ENCODE measurements around the gene ADGRV1. TPM values are rescaled to one million over a fixed set of nuclear protein-coding genes. Genes with fewer than 3 reads are reported as not detected.

The ADGRV1 gene
- total RNA-seq, 1 experiment from 2014 or later, result 1.8 TPM

- in situ Hi-C loops (cut with HindIII; ENCODE audit: low pct_unique_long_range_greater_than_20kb, low sequenced_read_pairs), result no loop called here
- DNase-seq (ENCODE audit: low read depth), result no peak
Observed at GRCh38 chr5:91069364-91069763, 510.8 kb downstream of the ADGRV1 start.

GRCh38 chr5:91070761-91071550 lies 512.4 kb downstream of the ADGRV1 start:
- no peak for DNase-seq (ENCODE audit: low read depth)
- in situ Hi-C loops (cut with HindIII; ENCODE audit: low pct_unique_long_range_greater_than_20kb, low sequenced_read_pairs), result no loop called here

DNA sequence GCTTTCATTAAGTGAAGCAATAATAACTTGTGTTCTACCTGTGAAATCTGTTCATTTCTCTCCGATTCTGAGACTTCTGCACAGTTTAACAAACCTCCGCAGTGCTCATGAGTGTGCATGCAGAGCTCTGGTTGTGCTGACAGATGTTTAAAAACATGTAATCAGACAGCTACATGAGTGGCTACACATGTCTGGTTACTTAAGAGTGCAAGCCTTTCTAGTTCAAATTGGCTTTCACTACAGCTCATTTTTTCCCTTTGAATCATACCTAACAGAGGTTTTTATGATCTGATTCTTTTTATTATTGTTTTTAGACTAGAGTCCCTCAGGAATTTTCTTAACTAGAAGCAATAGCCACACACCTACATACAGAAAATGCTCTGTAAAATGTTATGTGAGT lies 514.3 kb downstream of the ADGRV1 start:
- DNase-seq (ENCODE audit: low read depth), result no peak
- in situ Hi-C loops (cut with HindIII; ENCODE audit: low pct_unique_long_range_greater_than_20kb, low sequenced_read_pairs), result no loop called here

GRCh38 chr5:91074615-91075014 lies 516.0 kb downstream of the ADGRV1 start:
- DNase-seq (ENCODE audit: low read depth), result peak; percentile 90
- in situ Hi-C loops (cut with HindIII; ENCODE audit: low pct_unique_long_range_greater_than_20kb, low sequenced_read_pairs), result no loop called here

DNA sequence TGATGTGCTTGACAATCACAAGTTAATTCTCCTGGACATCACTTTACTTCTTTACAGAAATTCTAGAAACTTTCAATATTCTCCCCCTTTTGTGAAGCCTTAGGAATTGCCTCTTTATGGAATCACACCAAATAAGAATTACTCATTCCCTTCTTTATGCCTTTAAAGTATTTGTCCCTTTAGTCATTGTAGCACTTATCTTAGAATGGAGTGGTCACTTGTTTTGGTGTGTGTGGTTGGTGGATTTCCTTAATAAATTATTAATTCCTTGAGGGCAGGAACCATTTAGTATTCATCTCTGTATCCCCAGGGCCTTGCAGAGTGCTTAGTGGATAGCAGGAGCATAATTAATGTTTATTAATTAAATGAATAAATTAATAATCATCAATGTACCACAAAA lies 517.5 kb downstream of the ADGRV1 start:
- DNase-seq (ENCODE audit: low read depth), result peak; percentile 66
- in situ Hi-C loops (cut with HindIII; ENCODE audit: low pct_unique_long_range_greater_than_20kb, low sequenced_read_pairs), result no loop called here

DNA sequence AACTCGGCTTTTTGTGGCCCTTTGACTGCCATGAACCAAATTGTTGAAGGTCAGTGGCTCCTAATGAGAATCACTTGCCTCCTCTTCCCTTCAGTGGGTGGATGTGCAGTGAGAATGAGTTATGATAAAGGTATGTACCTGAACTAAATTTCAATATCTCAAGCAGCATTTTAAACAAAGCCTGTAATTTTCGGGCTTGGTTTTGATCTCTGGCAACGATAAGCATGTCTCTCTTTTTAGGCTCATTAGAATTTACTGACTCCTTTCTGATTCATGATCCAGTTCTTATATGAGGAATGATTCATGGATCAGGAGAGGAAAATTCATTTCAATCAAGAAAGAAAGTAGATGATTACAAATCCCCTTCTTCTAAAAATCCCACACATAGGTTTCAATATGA lies 519.0 kb downstream of the ADGRV1 start:
- in situ Hi-C loops (cut with HindIII; ENCODE audit: low pct_unique_long_range_greater_than_20kb, low sequenced_read_pairs), result no loop called here
- no peak for DNase-seq (ENCODE audit: low read depth)

DNA sequence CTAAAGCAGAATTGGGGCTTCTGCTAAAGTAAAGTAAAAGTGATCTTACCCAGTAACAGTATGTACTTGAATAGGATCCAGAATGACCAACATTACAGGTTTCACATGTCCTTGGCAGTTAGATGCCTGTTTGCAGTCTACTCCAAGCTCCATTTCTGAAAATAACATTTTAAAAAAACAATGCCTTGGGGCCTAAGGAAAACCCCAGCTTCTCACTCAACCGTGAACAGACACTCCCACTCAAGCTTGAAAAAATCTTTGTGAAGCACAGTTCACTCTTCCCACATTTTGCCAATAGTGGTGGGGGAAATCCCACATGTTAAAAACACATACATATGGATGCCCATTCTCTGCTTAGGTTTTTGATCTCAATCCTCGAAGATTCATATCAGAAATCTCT lies 520.4 kb downstream of the ADGRV1 start:
- DNase-seq (ENCODE audit: low read depth), result peak; percentile 74
- in situ Hi-C loops (cut with HindIII; ENCODE audit: low pct_unique_long_range_greater_than_20kb, low sequenced_read_pairs), result no loop called here

DNA sequence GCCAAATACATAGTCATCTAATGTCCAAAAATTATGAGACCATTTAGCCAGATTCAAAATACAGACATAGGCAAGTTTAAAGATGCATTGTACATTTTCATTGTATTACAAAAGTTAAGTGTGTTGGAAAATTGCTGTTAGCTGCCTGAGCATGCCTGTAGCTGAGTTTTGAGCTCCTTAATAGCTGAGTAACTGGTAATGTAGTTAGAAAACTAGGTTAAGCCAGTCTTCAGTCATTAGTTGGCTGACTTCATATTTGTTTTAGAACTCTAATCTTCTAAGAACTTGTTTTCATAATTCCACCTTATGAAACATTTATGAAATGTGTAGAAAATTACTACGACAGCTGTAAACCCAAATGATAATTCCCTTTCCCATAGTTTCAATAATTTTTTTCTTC lies 531.2 kb downstream of the ADGRV1 start:
- in situ Hi-C loops (cut with HindIII; ENCODE audit: low pct_unique_long_range_greater_than_20kb, low sequenced_read_pairs), result loop anchor here (10.0 kb wide), 1 partner anchor 175 kb away; no protein-coding TSS in a partner anchor

DNA sequence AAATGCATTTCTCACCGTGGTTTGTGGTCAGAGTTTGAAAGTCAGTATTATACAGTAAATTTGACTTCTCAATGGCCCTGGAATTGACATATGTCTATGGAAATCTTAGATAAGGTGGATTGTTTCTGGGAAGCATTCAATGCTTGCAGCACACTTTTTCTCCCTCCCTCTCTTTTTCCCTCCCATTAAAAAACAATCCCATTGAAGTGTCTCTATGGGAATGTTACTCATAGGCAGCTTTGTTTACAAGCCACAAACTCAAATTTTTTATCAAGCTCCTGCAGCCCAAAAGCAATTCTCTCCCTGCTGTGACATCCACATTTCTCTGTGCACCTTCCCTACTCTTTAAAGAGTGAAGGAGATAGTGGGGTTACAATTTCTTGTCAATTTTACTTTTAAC lies 532.4 kb downstream of the ADGRV1 start:
- DNase-seq (ENCODE audit: low read depth), result no peak
- in situ Hi-C loops (cut with HindIII; ENCODE audit: low pct_unique_long_range_greater_than_20kb, low sequenced_read_pairs), result loop anchor here (10.0 kb wide), 1 partner anchor 176 kb away; no protein-coding TSS in a partner anchor

More for the DNA sequence above, 531.2 kb downstream of the ADGRV1 start:
- DNase-seq (ENCODE audit: low read depth), result no peak

GRCh38 chr5:91091471-91092234 lies 533.1 kb downstream of the ADGRV1 start:
- DNase-seq (ENCODE audit: low read depth), result no peak
- in situ Hi-C loops (cut with HindIII; ENCODE audit: low pct_unique_long_range_greater_than_20kb, low sequenced_read_pairs), result loop anchor here (10.0 kb wide), 1 partner anchor 177 kb away; no protein-coding TSS in a partner anchor

- in situ Hi-C loops (cut with HindIII; ENCODE audit: low pct_unique_long_range_greater_than_20kb, low sequenced_read_pairs), result loop anchor here (10.0 kb wide), 1 partner anchor 178 kb away; no protein-coding TSS in a partner anchor
Observed at GRCh38 chr5:91092859-91093783, 534.5 kb downstream of the ADGRV1 start.

GRCh38 chr5:91095313-91095712 lies 536.7 kb downstream of the ADGRV1 start:
- DNase-seq (ENCODE audit: low read depth), result no peak
- in situ Hi-C loops (cut with HindIII; ENCODE audit: low pct_unique_long_range_greater_than_20kb, low sequenced_read_pairs), result loop anchor here (10.0 kb wide), 1 partner anchor 181 kb away; no protein-coding TSS in a partner anchor

More at GRCh38 chr5:91092859-91093783, 534.5 kb downstream of the ADGRV1 start:
- no peak for DNase-seq (ENCODE audit: low read depth)

- no peak for DNase-seq (ENCODE audit: low read depth)
- in situ Hi-C loops (cut with HindIII; ENCODE audit: low pct_unique_long_range_greater_than_20kb, low sequenced_read_pairs), result loop anchor here (10.0 kb wide), 1 partner anchor 181 kb away; no protein-coding TSS in a partner anchor
Observed at GRCh38 chr5:91095786-91096385, 537.3 kb downstream of the ADGRV1 start.

GRCh38 chr5:91098541-91098940 lies 539.9 kb downstream of the ADGRV1 start:
- in situ Hi-C loops (cut with HindIII; ENCODE audit: low pct_unique_long_range_greater_than_20kb, low sequenced_read_pairs), result loop anchor here (10.0 kb wide), 1 partner anchor 184 kb away; no protein-coding TSS in a partner anchor
- DNase-seq (ENCODE audit: low read depth), result no peak

GRCh38 chr5:91101600-91102379 lies 543.2 kb downstream of the ADGRV1 start:
- peak; percentile 70 for DNase-seq (ENCODE audit: low read depth)
- in situ Hi-C loops (cut with HindIII; ENCODE audit: low pct_unique_long_range_greater_than_20kb, low sequenced_read_pairs), result no loop called here

DNA sequence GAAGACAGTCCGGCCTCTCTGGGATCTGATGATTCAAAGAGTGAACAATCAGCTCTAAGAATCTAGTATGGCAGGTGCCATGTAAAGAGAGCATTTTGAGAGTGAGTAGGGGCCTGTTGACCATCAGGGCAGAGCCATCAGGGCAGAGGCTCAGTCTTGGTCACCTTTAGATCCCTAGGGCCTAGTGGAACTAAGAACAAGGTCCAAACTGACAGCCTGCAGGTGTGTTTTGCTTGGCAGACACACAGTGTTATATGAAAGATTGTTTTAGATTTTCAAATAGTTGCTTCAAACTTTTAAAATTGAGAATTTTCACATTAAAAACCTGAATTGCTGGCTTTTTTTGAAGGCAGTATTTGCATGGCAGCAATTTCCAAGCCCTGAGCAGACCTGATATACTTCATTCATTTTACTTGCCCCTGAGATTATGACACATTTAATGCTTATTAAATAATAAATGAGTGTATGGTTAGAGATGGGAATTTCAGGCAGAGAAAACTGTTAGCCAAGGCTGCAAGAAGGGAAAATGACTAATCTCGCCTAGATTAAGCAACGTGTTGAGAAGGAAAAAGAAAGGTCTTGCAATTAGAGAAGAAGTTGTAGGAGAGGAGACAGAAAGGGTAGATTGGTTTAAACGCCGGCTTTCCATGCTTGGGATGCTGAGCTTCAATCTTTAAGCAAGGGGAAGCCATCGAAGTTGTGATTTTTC lies 544.9 kb downstream of the ADGRV1 start:
- in situ Hi-C loops (cut with HindIII; ENCODE audit: low pct_unique_long_range_greater_than_20kb, low sequenced_read_pairs), result no loop called here
- DNase-seq (ENCODE audit: low read depth), result no peak
